CD4-positive, alpha-beta T cell treated with Interleukin-4 for 1 hour (primary cell): ENCODE measurements around the gene DPY19L2.

ENCODE experiments used
- DNase-seq, 2 donors: peaks; one replicate each; pipeline ENCODE4 v3.0.0-alpha.2; 2020 to 2022

DPY19L2 gene

GRCh38 chr12:63521706-63522105, 146.6 kb downstream of the DPY19L2 start:
- DNase-seq = no peak
